HG03159 (cell line): Measurements from ENCODE around the gene NR3C2.

ENCODE experiments used
- ATAC-seq: cut with Tn5 transposase; IDR thresholded peaks from one replicate; pipeline ENCODE4 v1.9.1; 2021; ENCODE audit warnings: mild to moderate bottlenecking, moderate library complexity; ENCODE audit not compliant: unreplicated experiment

The NR3C2 gene

GRCh38 chr4:148373093-148373492, 69.1 kb downstream of the NR3C2 start:
- ATAC-seq: no peak

- ATAC-seq: no peak
Measured at GRCh38 chr4:148369919-148370318, 72.3 kb downstream of the NR3C2 start.

GRCh38 chr4:148367756-148368155, 74.5 kb downstream of the NR3C2 start:
- ATAC-seq: no peak

GRCh38 chr4:148366251-148366650, 76.0 kb downstream of the NR3C2 start:
- ATAC-seq: no peak

- no peak for ATAC-seq
Measured at GRCh38 chr4:148364525-148364924, 77.7 kb downstream of the NR3C2 start.

GRCh38 chr4:148359769-148360168, 82.4 kb downstream of the NR3C2 start:
- ATAC-seq: no peak

GRCh38 chr4:148355442-148356123, 86.6 kb downstream of the NR3C2 start:
- no peak for ATAC-seq

- no peak for ATAC-seq
Measured at GRCh38 chr4:148354186-148354585, 88.0 kb downstream of the NR3C2 start.

GRCh38 chr4:148353571-148353970, 88.6 kb downstream of the NR3C2 start:
- ATAC-seq: no peak

GRCh38 chr4:148349153-148349552, 93.1 kb downstream of the NR3C2 start:
- no peak for ATAC-seq

- ATAC-seq: no peak
Measured at GRCh38 chr4:148346657-148347056, 95.6 kb downstream of the NR3C2 start.

GRCh38 chr4:148345509-148345908, 96.7 kb downstream of the NR3C2 start:
- no peak for ATAC-seq

GRCh38 chr4:148344941-148345340, 97.3 kb downstream of the NR3C2 start:
- no peak for ATAC-seq

GRCh38 chr4:148344352-148344751, 97.9 kb downstream of the NR3C2 start:
- no peak for ATAC-seq

GRCh38 chr4:148341980-148342800, 100.0 kb downstream of the NR3C2 start:
- ATAC-seq: no peak

GRCh38 chr4:148335133-148335532, 107.1 kb downstream of the NR3C2 start:
- ATAC-seq: no peak

- no peak for ATAC-seq
Measured at GRCh38 chr4:148333265-148333664, 108.9 kb downstream of the NR3C2 start.

- ATAC-seq: no peak
Measured at GRCh38 chr4:148332486-148332885, 109.7 kb downstream of the NR3C2 start.

- ATAC-seq: no peak
Measured at GRCh38 chr4:148330724-148331123, 111.5 kb downstream of the NR3C2 start.

GRCh38 chr4:148330161-148330560, 112.1 kb downstream of the NR3C2 start:
- no peak for ATAC-seq

- no peak for ATAC-seq
Measured at GRCh38 chr4:148329751-148330150, 112.5 kb downstream of the NR3C2 start.

GRCh38 chr4:148327683-148328082, 114.5 kb downstream of the NR3C2 start:
- ATAC-seq: no peak
